OCI-M2 (cell line): ENCODE results near the gene WFDC2.
"Not testable (repeated sequence)": the region's sequence is repeated elsewhere in the genome, so short reads cannot be mapped to it uniquely, and the experiment has no call there.

Source experiments
- DNase-seq: peaks from one replicate; lab custom pipeline; 2025; ENCODE audit not compliant: unreplicated experiment; lab: John Stamatoyannopoulos, UW

WFDC2 gene

DNA sequence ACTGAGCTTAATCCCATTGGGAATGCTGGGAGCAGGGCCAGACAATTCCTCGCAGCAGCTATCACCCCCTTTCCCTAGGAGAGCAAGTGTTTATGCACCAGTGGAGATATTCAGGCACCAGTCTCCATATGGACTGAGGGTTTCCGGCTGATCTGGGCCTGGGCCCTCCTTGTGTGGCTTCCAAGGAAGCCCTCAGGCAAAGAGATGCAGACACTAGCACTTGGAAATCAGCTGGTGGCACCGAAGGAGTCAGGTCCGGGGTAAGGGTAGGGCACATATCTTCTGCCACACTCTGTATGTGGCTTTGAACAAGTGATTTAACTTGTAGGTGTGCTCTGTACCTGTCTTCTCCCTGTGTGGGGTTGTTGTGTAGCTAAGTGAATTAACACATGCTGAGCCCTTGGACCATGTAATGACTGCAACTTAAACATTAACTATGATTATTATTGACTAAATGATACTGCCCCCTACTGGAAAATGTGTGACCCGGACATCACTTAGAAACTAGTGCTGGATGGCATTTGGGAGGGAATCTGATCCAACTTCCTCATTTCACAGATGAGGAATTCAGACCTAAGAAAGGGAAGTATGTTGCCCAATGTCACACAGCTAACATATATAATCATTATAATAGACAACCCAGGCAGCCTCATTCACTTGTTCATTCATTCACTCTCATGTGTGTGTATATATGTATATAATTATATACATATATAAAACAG is 19.3 kb upstream of the WFDC2 start:
- DNase-seq, result no peak

DNA sequence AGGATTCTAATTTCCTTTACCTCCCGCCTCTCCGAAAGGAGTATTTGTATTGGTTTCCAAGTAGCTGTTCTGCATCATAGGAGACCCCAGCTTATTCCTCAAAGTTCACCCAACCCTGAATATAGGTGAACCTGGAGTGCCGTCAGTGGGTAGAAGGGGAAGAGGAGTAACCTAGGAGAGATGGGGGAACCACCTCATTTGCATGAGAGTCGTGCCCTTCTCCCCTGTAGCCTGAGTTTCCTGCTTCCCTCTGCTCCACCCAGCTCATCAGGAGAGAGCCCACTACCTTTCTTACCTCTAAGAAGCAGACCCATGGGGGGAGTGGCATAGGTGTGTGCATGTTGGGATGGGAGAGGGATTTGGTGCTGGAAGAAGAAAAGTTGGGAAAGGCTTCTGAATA is 17.3 kb upstream of the WFDC2 start:
- no peak for DNase-seq

DNA sequence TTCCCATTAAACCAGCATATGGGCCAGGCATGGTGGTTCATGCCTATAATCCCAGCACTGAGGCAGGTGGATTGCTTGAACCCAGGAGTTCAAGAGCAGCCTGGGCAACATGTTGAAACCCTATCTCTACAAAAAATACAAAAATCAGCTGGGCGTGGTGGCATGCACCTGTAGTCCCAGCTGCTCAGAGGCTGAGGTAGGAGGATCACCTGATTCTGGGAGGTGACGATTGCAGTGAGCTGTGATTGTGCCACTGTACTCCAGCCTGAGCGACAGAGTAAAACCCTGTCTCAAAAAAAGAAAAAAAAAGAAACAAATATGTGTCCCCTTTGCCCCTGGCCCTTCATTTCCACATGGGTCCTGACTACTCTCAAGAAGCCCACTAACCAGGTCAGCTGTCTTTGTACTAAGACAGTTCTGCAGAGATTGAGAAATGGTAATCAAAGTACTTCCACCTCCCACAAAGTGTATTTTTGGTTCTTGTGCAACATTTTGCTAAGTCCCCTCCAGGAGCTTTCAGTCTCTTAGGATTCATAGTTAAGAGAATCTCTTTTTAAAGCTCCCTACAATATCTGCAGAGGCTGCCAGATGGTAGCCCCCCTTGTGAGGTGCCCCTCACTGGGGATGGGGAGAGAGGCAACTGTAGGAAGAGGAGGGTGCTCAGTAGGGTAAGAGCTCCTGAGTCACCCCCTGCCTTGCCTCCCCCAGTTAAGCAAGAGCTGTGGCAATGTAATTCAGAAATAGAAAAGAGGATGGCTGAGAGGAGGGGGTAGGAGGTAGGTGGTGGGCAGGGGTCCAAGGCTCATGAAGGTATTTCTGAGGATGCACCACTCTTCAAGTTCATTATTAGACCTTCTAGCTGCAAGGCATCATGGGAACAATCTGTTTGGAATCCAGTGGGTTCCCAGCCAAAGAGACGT is 16.5 kb upstream of the WFDC2 start:
- DNase-seq, result no peak

DNA sequence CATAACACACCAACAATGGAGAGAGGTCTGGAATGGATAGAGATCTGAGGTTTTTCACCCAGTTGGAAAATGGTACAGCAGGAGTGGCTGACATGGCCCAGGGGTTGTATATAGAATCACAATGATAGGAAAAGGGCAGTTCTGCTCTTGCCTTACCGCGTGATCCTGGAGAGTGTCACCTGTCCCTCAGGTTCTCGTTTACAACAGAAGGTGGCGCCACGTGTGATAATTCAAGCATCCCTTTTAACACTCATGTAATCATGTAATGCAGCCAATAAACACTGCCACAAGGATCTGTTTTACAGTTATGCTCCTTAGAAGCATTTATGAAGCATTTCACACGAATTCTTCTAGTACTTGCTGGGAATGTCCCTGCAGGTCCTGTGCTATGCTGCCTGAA is 12.9 kb upstream of the WFDC2 start:
- no peak for DNase-seq

DNA sequence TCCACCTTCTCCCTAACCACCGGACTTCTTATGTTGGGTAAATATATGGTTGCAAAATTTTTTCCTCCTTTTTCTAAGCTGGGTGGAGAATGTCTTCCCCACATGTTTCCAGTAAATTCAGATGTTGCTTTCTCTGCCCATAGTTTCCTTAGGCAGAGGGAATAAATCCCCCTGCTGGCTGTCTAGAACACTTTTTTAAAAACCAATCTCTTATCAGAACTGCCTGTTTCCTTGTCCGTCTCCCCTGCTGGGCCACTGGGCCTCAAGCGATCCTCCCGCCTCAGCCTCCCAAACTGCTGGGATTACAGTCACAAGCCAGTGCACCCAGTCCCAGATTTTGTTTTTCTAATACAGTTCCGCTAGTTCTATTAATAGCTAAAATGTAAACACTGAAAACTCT is 9.9 kb upstream of the WFDC2 start:
- DNase-seq, result no peak

DNA sequence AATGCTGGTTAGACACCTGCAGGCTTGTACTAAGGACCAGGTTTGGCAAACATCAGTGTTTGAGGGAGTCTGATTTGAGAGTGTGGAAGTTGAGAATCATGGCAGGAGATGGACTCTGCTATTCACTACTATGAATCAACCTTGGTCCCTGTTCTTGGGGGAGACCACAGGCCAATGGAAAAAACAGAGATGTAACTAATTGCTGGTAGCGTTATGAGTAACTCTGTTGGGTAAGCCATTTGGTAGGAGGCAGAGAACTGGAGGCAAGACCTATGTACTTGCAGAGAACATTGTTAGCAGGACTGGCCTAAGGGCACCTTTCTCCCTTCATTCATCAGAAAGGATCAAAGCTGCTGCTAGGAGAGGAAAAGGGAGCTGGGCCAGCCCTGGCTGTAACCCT is 8.3 kb upstream of the WFDC2 start:
- no peak for DNase-seq

DNA sequence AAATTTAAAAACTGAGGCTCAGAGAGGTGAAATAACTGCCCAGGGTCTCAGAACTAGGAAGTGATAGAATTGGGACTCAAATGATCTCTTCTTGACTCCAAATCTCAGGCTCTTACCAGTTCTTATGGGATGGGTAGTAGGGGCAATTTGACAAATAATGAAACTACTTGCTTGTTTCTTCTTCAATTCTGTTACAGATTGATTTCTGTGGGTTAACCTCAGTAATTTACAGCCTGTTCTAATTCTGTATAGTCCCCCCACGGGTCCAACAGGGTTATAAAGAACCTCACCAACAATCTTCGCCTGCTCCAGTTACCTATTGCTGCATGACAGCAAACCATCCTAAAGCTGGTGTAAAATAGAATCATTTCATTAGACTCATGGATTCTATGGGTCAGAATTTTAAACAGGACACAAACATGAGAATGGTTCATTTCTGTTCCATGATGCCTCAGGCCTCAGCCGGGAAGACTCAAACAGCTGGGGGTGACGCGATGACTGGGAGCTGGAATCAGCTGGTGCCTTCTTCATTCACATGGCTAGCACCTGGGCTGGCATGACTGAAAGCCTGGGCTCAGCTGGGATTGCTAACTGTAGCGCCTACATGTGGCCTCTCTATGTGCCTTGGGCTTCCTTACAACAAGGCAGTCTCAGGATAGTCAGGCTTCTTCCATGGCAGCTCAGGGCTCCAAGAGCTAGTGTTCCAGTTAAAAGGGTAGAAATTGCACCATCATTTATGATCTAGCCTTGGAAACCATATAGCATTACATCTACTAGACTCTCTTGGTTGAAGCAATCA is 6.6 kb upstream of the WFDC2 start:
- no peak for DNase-seq

DNA sequence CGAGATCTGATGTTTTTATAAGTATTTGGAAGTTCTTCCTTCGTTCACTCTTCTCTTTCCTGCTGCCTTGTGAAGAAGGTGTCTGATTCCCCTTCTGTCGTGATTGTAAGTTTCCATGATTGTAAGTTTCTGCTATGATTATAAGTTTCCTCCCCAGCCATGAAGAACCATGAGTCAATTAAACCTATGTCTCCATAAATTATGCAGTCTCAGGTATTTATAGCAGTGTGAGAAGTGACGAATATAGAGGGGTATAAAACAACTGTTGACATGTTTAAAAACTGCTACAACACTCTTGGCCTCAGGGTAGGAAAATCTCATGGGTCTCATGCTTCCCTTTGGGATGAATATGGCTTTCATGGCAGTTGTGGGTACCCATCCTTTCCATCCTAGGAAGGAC is 5.8 kb upstream of the WFDC2 start:
- no peak for DNase-seq

DNA sequence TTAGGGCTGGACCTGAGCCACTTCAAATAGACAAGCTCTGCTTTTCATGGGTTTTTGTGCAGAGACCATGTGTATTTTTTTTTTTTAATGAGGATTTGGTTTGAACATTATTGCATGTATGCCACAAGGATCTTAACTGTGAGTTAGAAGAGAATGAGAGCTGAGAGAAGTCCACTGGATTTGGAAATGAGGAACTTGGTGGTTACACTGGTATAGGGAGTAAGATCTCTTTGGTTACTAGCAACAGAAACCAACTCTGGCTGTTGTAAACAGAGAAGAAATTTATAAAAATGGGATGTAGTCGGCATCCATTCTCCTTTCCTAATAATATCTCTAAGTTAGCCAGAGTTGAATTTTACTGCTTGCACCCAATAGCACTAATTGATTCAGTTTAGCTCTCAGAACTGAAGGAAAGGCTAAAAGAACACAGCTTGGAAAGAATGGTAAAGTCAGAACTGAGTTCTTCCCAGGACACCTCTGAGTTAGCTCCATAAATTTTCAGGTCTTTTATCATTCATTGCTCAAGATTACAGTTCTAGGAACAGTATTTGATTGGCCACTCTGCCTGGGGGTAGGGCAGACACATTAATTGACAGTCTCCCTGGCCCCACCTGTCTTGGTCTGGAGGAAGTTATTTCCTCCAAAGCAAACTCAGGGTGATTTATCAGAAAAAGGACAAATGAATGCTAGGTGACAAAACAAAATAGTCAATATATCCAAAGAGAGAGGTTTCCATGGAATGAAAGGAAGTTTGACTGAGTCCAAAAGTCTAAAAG is 3.9 kb upstream of the WFDC2 start:
- DNase-seq, result no peak

DNA sequence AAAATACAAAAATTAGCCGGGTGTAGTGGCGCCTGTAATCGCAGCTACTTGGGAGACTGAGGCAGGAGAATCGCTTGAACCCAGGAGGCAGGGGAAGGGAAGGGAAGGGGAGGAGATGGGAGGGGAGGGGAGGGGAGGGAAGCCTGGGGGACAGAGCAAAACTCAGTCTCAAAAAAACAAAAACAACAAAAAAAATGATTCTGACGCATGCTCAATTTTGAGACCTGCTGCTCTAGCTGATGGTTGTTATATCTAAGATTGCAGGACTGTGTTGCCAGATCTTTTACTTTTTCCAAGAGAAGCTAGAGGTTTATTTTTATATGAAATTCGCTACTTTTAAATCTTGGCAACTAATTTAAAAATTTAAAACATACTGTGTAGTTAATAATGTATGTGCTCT is 2.4 kb upstream of the WFDC2 start:
- no peak for DNase-seq

DNA sequence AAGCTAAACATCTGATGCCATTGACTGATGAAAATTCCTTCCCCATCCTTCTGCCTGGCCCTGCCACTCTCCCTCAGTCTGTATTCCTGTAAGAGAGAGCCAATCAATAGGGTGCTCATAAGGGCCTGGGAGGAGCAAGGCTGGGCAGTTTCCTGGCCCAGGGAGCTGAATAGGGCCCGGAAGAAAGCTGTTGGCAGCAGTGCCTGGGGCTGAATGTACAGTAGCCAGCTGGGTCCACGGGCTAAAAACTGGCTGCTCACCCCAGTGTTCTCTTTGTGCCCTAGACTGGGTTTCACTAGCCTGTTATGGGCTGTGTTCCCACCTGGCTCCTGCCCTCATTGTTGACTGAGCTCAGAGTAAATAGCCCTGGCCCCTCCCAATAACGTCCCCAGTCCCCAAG is 1.7 kb upstream of the WFDC2 start:
- no peak for DNase-seq

DNA sequence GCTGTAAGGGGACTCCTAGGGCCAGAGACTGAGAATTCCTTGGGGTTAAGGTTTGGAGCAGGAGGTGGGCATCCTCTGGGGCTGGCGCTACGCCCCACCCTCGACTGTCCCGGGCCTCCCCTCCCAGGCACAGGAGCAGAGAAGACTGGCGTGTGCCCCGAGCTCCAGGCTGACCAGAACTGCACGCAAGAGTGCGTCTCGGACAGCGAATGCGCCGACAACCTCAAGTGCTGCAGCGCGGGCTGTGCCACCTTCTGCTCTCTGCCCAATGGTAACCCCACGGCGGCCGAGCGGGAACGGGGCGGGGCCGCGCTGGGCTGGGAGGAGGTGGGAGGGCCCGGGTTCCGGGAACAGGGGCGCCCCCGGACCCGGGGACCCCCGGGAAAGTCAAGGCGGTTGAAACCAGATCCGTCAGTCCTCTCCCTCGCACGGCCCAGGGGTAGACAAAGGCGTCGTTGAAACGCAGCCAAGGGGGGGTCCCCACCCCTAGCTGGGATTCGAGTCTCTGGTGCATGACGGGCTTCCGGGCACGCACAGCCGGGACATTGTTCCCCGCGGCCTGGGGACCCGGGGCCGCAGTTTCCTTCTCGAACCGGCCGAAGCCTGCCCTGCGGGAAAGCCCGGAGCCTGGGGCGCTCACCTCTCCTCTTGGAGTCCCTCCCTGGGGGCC is 844 bp downstream of the WFDC2 start:
- no peak for DNase-seq

DNA sequence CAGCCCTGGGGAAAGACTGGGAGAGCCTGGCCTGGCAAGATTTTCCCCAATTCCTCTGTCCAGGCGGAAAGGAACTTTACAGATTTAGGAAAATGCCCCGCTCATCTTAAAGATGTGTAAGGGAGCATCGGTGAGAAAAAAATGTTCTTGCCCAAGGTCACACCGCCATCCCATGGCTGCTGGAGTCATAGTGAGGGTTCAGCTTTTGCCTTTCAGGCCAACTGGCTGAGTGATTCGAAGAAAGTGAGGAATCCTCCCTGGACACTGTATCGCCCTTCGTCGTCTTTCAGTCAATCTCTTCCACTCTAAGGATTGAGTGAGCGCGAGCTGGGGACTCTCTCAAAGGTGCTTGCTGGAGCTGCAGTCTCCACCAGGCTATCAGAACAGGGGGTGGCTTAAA is 1.4 kb downstream of the WFDC2 start:
- no peak for DNase-seq

DNA sequence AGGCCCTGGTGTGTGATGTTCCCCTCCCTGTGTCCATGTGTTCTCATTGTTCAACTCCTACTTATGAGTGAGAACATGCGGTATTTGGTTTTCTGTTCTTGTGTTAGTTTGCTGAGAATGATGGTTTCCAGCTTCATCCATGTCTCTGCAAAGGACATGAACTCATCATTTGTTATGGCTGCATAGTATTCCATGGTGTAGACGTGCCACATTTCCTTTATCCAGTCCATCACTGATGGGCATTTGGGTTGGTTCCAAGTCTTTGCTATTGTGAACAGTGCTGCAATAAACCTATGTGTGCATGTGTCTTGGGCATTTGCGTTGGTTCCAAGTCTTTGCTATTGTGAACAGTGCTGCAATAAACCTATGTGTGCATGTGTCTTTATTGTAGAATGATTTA is 2.7 kb downstream of the WFDC2 start:
- DNase-seq, result not testable (repeated sequence)

DNA sequence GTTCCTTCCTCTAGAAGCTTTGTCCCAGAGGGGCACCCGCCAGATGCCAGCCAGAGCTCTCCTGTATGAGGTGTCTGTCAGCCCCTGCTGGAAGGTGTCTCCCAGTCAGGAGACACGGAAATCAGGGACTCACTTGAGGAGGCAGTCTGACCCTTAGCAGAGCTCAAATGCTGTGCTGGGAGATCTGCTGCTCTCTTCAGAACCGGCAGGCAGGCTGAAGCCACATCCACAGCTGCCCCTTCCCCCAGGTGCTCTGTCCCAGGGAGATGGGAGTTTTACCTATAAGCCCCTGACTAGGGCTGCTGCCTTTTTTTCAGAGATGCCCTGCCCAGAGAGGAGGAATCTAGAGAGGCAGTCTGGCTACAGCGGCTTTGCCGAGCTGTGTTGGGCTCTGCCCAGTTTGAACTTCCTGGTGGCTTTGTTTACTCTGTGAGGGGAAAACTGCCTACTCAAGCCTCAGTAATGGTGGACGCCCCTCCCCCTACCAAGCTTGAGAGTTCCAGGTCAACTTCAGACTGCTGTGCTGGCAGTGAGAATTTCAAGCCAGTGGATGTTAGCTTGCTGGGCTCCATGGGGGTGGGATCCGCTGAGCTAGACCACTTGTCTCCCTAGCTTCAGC is 8.1 kb downstream of the WFDC2 start:
- not testable (repeated sequence) for DNase-seq

DNA sequence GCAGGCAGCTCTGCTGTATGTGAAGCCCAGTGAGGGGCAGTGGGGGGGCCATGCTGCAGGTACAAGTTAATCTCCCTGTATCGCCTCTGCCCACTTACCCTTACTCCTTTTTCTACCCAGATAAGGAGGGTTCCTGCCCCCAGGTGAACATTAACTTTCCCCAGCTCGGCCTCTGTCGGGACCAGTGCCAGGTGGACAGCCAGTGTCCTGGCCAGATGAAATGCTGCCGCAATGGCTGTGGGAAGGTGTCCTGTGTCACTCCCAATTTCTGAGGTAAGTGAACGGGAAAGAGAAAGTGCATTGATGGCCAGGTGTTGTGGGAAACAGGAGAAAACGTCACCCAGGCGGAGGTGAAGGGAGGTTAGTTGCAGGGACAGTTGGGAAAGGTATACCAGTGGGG is 10.3 kb downstream of the WFDC2 start:
- no peak for DNase-seq

DNA sequence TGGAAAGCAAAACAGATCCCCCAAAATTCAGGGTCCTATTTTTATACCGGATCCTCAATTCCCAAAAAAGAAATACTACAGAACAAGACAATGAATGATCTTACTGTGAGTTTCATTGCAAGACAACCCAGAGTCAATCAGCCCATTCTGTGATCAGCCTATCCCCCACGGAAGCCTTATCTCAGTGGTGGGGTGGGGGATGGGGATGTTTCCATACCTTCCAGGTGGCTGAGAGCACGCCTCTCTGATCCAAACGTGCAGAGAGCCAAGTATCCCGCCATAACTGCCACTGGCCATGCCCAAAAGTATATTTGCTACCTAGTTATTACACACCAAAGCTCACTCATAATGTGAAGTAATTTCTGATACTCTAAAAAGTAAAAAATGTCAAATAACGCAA is 15.1 kb downstream of the WFDC2 start:
- DNase-seq, result no peak

DNA sequence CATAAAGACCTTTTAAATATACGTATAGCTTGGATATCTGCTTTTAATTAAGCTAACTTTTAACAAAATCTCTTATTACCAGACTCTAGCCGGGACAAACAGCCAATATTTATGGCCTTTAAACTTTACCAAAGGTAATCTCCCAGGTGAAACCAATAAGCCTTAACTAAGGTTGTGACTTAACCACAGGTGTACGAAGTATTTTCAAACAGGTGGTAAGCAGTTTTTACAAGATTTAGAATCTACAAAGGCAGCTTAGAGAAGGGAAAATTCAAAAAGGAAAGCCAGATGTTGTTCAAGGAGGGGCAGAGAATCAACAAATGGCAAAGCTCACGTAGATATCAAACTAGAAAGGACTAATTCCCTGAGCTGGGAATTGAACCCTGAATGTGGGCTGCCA is 15.8 kb downstream of the WFDC2 start:
- no peak for DNase-seq

DNA sequence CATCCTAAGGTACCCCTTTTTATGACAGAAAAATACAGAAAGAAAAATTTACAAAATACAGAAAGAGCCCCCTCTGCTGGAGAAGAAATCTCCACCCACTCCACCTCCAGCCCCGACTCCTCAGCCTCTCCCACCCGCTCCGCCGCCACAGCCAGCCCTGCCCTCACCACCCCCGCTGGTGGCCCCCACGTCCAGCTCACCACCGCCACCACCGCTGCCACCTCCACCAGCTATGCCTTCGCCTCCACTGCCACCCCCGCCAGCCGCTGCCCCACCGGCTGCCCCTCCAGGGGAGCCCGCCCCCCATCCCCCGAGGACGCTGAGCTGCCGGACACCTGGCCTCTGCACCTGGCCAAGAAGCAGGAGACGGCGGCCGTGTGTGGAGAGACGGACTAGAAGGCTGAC is 17.7 kb downstream of the WFDC2 start:
- DNase-seq, result no peak

DNA sequence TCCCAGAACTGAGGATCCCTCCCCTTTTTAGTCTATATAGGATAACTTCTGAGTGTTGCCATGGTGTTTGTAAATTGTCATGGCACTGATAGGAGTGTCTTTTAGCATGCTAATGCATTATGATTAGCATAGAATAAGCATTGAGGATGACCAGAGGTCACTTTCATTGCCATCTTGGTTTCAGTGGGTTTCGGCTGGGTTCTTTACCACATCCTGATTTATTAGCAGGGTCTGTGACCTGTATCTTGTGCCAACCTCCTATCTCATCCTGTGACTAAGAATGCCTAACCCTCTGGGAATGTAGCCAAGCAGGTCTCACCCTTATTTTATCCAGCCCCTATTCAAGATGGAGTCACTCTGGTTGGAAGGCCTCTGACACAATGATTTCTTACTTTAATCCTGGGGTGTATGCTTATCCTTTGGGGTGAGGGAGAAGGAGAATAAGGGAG is 19.6 kb downstream of the WFDC2 start:
- DNase-seq, result no peak
